B cell (primary cell): ENCODE data around the gene NR6A1. TPM values are rescaled to one million over a fixed set of nuclear protein-coding genes. Genes with fewer than 3 reads are reported as not detected.

ENCODE experiments used
- ATAC-seq: fragments of 200-7000 bp; cut with Tn5 transposase; one replicate; pipeline ENCODE4 v1.10.0; 2021; ENCODE audit warnings: low read depth, mild to moderate bottlenecking, moderate number of reproducible peaks, moderate library complexity
- CTCF ChIA-PET: fragments of 350-600 bp; sonication (Branson Sonifier 250); formaldehyde crosslinking; loops from one replicate; lab custom pipeline; 2021; ENCODE audit warnings: antibody characterized with exemption, inconsistent platforms; lab: Charles Lee
- POLR2A ChIA-PET: fragments of 350-600 bp; sonication (Branson Sonifier 250); formaldehyde crosslinking; loops from one replicate; lab custom pipeline; 2021; ENCODE audit warnings: antibody characterized with exemption; lab: Charles Lee
- DNase-seq: peaks from one replicate; pipeline ENCODE4 v3.0.0; 2013
- H2AFZ ChIP-seq: 2 replicates; pipeline ENCODE4 v1.6.1; 2012; ENCODE audit warnings: mild to moderate bottlenecking, low read depth, low read length; ENCODE audit not compliant: insufficient read depth, poor library complexity, severe bottlenecking
- H3K27ac ChIP-seq, 2 donors: 1 replicate in 1 of 2; 2 replicates in 1 of 2; pipeline ENCODE4 v1.5.1; 2012 to 2013; ENCODE audit warnings: low read length in 2 of 2, mild to moderate bottlenecking in 2 of 2, moderate library complexity in 1 of 2
- H3K27me3 ChIP-seq, 4 experiments: fragments of 200-600 bp in 1 of 4; sonication (generic) in 1 of 4; replicated peaks in 1 of 4; 1 replicate in 2 of 4; 2 replicates in 2 of 4; pipeline versions ENCODE4 v1.6.1 to v1.7.0; 2013 to 2016; ENCODE audit warnings: low read length in 3 of 4, mild to moderate bottlenecking in 2 of 4, mixed read lengths in 1 of 4, moderate library complexity in 1 of 4; ENCODE audit not compliant: insufficient read depth in 4 of 4, control insufficient read depth in 3 of 4; ENCODE audit errors: control extremely low read depth in 1 of 4
- H3K36me3 ChIP-seq, 2 experiments: replicated peaks in 1 of 2; 1 replicate in 1 of 2; 2 replicates in 1 of 2; pipeline versions ENCODE4 v1.6.1 to v1.7.1; 2013; ENCODE audit warnings: low read length in 1 of 2; ENCODE audit not compliant: insufficient read depth in 2 of 2, control insufficient read depth in 1 of 2; ENCODE audit errors: control extremely low read depth in 1 of 2, extremely low read depth in 1 of 2
- H3K4me1 ChIP-seq, 2 donors: fragments of 200-600 bp in 1 of 2; sonication (generic) in 1 of 2; 1 replicate in 1 of 2; 2 replicates in 1 of 2; pipeline versions ENCODE4 v1.5.1 to v1.6.1; 2013 to 2017; ENCODE audit warnings: low read length in 2 of 2; ENCODE audit not compliant: control insufficient read depth in 2 of 2, insufficient read depth in 2 of 2
- H3K4me2 ChIP-seq: replicated peaks from 2 replicates; pipeline ENCODE3; 2012; ENCODE audit warnings: mild to moderate bottlenecking, low read depth, low read length; ENCODE audit not compliant: poor library complexity, severe bottlenecking
- H3K4me3 ChIP-seq, 5 experiments: fragments of 200-600 bp in 1 of 5; sonication (generic) in 1 of 5; 1 replicate in 3 of 5; 2 replicates in 2 of 5; pipeline versions ENCODE4 v1.5.1 to v1.7.0; 2011 to 2016; ENCODE audit warnings: low read length in 4 of 5, mild to moderate bottlenecking in 4 of 5, low read depth in 2 of 5, control low read depth in 1 of 5, moderate library complexity in 1 of 5; ENCODE audit not compliant: insufficient read depth in 1 of 5; ENCODE audit errors: control extremely low read depth in 1 of 5, extremely low read depth in 1 of 5
- H3K79me2 ChIP-seq: fragments of 200-600 bp; sonication (generic); one replicate; pipeline ENCODE4 v1.6.0; 2016; ENCODE audit warnings: low read length; ENCODE audit not compliant: control insufficient read depth, insufficient read depth
- H3K9ac ChIP-seq: fragments of 200-600 bp; sonication (generic); 2 replicates; pipeline ENCODE4 v1.6.1; 2017; ENCODE audit warnings: mild to moderate bottlenecking, low read length, moderate library complexity
- H3K9me3 ChIP-seq, 3 donors: one replicate each; pipeline versions ENCODE4 v1.6.1 to v1.7.1; 2013; ENCODE audit warnings: low read length in 2 of 3; ENCODE audit not compliant: control insufficient read depth in 2 of 3, insufficient read depth in 1 of 3; ENCODE audit errors: control extremely low read depth in 1 of 3
- H4K20me1 ChIP-seq: 2 replicates; pipeline ENCODE4 v1.6.0; 2012; ENCODE audit warnings: mild to moderate bottlenecking, low read length; ENCODE audit not compliant: insufficient read depth, control insufficient read depth, poor library complexity, severe bottlenecking
- H3K27ac Mint-ChIP-seq: one replicate; pipeline ENCODE4 v1.8.0; 2021; ENCODE audit warnings: mixed read lengths
- H3K27me3 Mint-ChIP-seq: one replicate; pipeline ENCODE4 v1.8.0; 2021; ENCODE audit warnings: mixed read lengths
- H3K4me1 Mint-ChIP-seq: one replicate; pipeline ENCODE4 v1.8.0; 2021; ENCODE audit warnings: mixed read lengths
- H3K4me3 Mint-ChIP-seq: one replicate; pipeline ENCODE4 v1.8.0; 2021; ENCODE audit warnings: mixed read lengths
- H3K9me3 Mint-ChIP-seq: one replicate; pipeline ENCODE4 v1.8.0; 2022; ENCODE audit warnings: mixed read lengths; ENCODE audit not compliant: insufficient read depth
- EZH2 ChIP-seq: IDR thresholded peaks from 2 replicates; pipeline ENCODE4 v1.6.1; 2012; ENCODE audit warnings: borderline replicate concordance, low read depth, mild to moderate bottlenecking, moderate library complexity, low read length; ENCODE audit not compliant: insufficient read depth, poor library complexity, severe bottlenecking
- WGBS: methylation state at CpG from one replicate; pipeline ENCODE4 v1.1.5; 2013; ENCODE audit warnings: missing lambda C conversion rate; ENCODE audit not compliant: insufficient coverage; 5-methylcytosine and 5-hydroxymethylcytosine counted together
- intact Hi-C: fragments of 100-400 bp; cut with micrococcal nuclease; formaldehyde crosslinking; loops from one replicate; pipeline ENCODE4 v1.10.0; 2022
- polyA plus RNA-seq: library from polyadenylated mRNA; depleted of rRNA; stranded (reverse); fragments of >200 nt; gene quantifications from 2 replicates; pipeline ENCODE4 v1.2.3, GENCODE V29; 2012
- total RNA-seq, 2 donors: library from RNA; stranded (reverse); fragments of 120-200 nt in 1 of 2; gene quantifications; 1 replicate in 1 of 2; 2 replicates in 1 of 2; pipeline versions ENCODE4 v1.2.3 to v1.2.4, GENCODE V29; 2013 to 2022
- TF ChIP-seq, protein P1 (sequence below): fragments of 200-600 bp; IDR thresholded peaks from one replicate; pipeline ENCODE4 v1.8.0; 2022; ENCODE audit warnings: antibody characterized with exemption, mild to moderate bottlenecking

NR6A1 gene
- total and polyA plus RNA-seq, 2 donors (not counting 1 experiment from before 2014, with no cell fraction given): 0.09 to 0.67 TPM

DNA sequence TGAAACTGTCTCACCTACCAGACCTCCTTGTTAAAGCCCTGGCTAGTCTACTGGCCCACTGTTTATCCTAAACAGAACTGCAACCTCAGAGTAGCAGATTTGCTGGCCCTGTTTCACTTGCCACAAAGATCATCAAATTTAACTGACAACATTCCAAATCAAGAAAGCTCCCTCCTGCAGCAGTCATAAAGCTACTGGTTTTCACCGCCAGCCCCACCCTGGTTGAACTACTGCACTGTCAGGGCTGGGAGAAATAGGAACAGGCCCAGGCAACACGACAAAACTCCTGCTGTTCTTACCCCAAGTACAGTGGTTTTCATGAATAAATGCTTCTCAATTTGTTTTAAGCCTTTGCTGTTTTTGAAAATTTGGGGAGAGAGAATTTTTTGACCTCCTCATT is 63.0 kb downstream of the NR6A1 start:
- H3K36me3 ChIP-seq: no peaks in the 10 kb centered on the region
- H3K27ac Mint-ChIP-seq: no peak overlapping the region
- ChIA-PET CTCF (interaction anchor here (1.2 to 7.0 kb wide), 4 partner anchors 10 to 92 kb away, joined by 3 to 87 read pairs (median 4); no protein-coding TSS in a partner anchor), POLR2A (no interaction called here)
- no peaks in the 10 kb centered on the region for H3K9me3 Mint-ChIP-seq
- no peak overlapping the region for H2AFZ ChIP-seq
- H3K4me3 ChIP-seq: no peak overlapping the region
- TF ChIP-seq EZH2: no peak
- TF ChIP-seq, protein P1, sequence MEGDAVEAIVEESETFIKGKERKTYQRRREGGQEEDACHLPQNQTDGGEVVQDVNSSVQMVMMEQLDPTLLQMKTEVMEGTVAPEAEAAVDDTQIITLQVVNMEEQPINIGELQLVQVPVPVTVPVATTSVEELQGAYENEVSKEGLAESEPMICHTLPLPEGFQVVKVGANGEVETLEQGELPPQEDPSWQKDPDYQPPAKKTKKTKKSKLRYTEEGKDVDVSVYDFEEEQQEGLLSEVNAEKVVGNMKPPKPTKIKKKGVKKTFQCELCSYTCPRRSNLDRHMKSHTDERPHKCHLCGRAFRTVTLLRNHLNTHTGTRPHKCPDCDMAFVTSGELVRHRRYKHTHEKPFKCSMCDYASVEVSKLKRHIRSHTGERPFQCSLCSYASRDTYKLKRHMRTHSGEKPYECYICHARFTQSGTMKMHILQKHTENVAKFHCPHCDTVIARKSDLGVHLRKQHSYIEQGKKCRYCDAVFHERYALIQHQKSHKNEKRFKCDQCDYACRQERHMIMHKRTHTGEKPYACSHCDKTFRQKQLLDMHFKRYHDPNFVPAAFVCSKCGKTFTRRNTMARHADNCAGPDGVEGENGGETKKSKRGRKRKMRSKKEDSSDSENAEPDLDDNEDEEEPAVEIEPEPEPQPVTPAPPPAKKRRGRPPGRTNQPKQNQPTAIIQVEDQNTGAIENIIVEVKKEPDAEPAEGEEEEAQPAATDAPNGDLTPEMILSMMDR: no peak
- H3K9ac ChIP-seq: no peak overlapping the region
- H3K4me3 Mint-ChIP-seq: no peak overlapping the region
- no peak overlapping the region for H3K4me2 ChIP-seq
- DNase-seq: no peak
- H4K20me1 ChIP-seq: no peaks in the 10 kb centered on the region
- H3K9me3 ChIP-seq: no peaks in the 10 kb centered on the region
- no peaks in the 10 kb centered on the region for H3K4me1 Mint-ChIP-seq
- no peak for ATAC-seq
- intact Hi-C loops: no loop called here
- no peaks in the 10 kb centered on the region for H3K27me3 ChIP-seq
- H3K79me2 ChIP-seq: no peaks in the 10 kb centered on the region
- peaks cover 0 to 2% of the 10 kb centered on the region in 2 donors for H3K4me1 ChIP-seq
- H3K27ac ChIP-seq: no peak overlapping the region
- 100% methylated on average over 1 of the region's 2 CpGs for WGBS
- H3K27me3 Mint-ChIP-seq: no peaks in the 10 kb centered on the region

DNA sequence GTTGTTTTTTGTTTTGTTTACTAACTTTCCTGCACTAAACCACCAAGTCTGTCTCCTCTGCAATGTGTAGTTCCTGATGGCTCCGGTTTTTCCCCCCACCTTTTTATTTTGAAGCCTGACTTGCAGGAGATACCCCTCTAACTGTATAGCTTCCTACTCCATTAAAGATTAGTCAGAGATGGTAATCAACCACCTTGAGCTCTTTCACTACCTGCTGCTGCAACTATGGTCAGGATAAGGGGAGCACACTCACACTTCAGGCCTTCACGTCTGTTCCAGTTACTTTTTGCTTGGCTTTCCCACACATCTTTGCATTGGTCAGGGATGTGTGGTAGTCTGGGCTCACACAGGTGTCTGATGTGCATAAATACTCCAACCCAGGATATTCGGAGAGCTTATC is 63.4 kb downstream of the NR6A1 start:
- no peak overlapping the region for H3K4me3 Mint-ChIP-seq
- intact Hi-C loops: no loop called here
- POLR2A ChIA-PET: no interaction called here
- Histone ChIP-seq H3K36me3 (no peaks in the 10 kb centered on the region), H3K4me2 (no peak overlapping the region), H3K9ac (no peak overlapping the region), H3K9me3 (no peaks in the 10 kb centered on the region), H3K4me1 (peaks cover 0 to 2% of the 10 kb centered on the region in 2 donors), H3K79me2 (no peaks in the 10 kb centered on the region), H3K27ac (no peak overlapping the region), H3K27me3 (no peaks in the 10 kb centered on the region), H2AFZ (no peak overlapping the region), H3K4me3 (no peak overlapping the region), H4K20me1 (no peaks in the 10 kb centered on the region)
- 82% methylated on average over 1 of the region's 3 CpGs for WGBS
- no peak overlapping the region for H3K27ac Mint-ChIP-seq
- ATAC-seq (no peak), DNase-seq (no peak)
- CTCF ChIA-PET: interaction anchor here (1.2 to 7.0 kb wide), 4 partner anchors 11 to 92 kb away, joined by 3 to 87 read pairs (median 4); no protein-coding TSS in a partner anchor
- H3K27me3 Mint-ChIP-seq: no peaks in the 10 kb centered on the region
- no peak for TF ChIP-seq EZH2
- TF ChIP-seq, protein P1: no peak
- H3K4me1 Mint-ChIP-seq: no peaks in the 10 kb centered on the region
- H3K9me3 Mint-ChIP-seq: no peaks in the 10 kb centered on the region
